A549 treated with RU486 at 1 μM for 4 hours (cell line): ENCODE results near the gene L2HGDH. TPM values are rescaled to one million over a fixed set of nuclear protein-coding genes. Genes with fewer than 3 reads are reported as not detected.

ENCODE experiments used
- total RNA-seq: library from RNA; stranded (reverse); fragments of 200-300 nt; extraction: Qiagen RNA extraction; gene quantifications from 5 replicates; pipeline ENCODE4 v1.2.3, GENCODE V29; 2022; ENCODE audit warnings: low read depth

The L2HGDH gene
- total RNA-seq = 8.7 to 10.8 TPM (median 10.4 TPM) in 5 replicates

GRCh38 chr14:50311972-50312733, at the start of gene L2HGDH, which contains the start of gene DMAC2L:
Gene L2HGDH, minus strand, starts transcription at chr14:50312229. Its CDS starts 79 bp downstream, at chr14:50312150.
Gene DMAC2L, plus strand, starts transcription at chr14:50312324. Its CDS starts 9,164 bp downstream, at chr14:50321488.

GRCh38 chr14:50231475-50232275, 80.4 kb downstream of the L2HGDH start, which contains the start of gene SOS2:
Gene SOS2, minus strand, starts transcription at chr14:50231578. Its CDS starts 295 bp downstream, at chr14:50231283.

Other genes with a start within 250 kb of the L2HGDH start
- gene VCPKMT, start 195.7 kb downstream of the L2HGDH start, total RNA-seq = 6.3 to 10.4 TPM (median 8.9 TPM) in 5 replicates
- gene SOS2, start 80.7 kb downstream of the L2HGDH start, total RNA-seq = 4.6 to 12.1 TPM (median 10.9 TPM) in 5 replicates
- gene DMAC2L, start 95 bp upstream of the L2HGDH start, total RNA-seq = 8.6 to 13.4 TPM (median 12.5 TPM) in 5 replicates
- gene CDKL1, start 84.7 kb upstream of the L2HGDH start, total RNA-seq = 5.3 to 11.2 TPM (median 6.2 TPM) in 5 replicates
- gene MAP4K5, start 220.3 kb upstream of the L2HGDH start, total RNA-seq = 23.3 to 48.0 TPM (median 40.3 TPM) in 5 replicates
- gene ATL1, start 247.9 kb upstream of the L2HGDH start, total RNA-seq = 4.0 to 6.0 TPM (median 4.2 TPM) in 5 replicates